GM19468 (cell line): ENCODE results near the gene COL1A2.
A peak's percentile ranks its signal among the peaks of the same experiment; 100 is the strongest.

Source experiments
- ATAC-seq: cut with Tn5 transposase; IDR thresholded peaks from one replicate; pipeline ENCODE4 v1.9.1; 2021; ENCODE audit warnings: mild to moderate bottlenecking, moderate library complexity, moderate number of reproducible peaks; ENCODE audit not compliant: unreplicated experiment; ENCODE audit errors: extremely low read depth

COL1A2 gene

DNA sequence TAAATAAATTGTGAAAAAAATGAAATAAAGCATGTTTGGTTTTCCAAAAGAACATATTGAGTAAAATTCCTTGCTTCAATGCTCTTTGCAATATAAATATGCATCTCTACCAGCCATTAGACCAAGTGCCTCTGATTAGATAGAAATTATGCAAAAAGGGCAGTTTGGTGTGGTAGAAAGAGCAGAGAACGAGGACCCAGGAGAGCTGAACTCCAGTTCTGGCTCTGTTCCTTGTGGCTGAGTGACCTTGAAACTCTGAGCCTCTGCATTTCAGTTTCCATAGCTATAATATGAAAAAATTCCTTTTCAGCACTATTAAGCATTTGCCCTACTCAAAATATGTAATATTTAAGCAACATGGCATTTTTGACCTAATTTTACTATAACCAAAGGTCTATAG lies 36.5 kb downstream of the COL1A2 start:
- ATAC-seq, result no peak

DNA sequence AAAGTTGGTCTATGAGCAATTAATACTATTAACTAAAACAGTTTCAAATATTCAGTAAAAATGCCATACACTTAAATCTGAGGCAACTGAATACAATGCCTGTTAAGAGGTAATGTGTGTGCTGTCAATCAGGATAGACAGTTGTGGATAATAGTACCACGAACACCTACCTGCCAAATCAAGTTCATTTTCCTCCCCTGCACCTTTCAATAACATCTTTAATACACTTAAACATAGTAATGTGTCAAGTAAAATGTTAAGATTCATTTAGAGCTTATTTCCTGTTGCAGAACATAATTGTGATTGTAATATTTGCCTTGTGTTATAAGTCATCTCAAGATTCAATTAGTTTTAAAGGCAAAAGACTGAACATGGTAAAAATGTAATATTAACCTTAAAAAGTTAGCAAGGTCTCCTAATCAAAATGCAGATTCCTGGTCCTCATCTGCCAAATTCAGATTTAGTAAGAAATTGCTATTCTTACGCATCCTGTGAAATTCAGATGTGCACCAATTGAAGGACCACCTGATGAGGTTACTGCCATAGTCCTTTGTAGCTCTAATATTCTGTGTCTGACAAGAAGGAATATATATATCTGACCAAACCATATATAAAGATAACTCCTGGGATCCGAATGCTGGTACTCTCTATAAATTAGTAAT lies 37.1 kb downstream of the COL1A2 start:
- ATAC-seq, result no peak

DNA sequence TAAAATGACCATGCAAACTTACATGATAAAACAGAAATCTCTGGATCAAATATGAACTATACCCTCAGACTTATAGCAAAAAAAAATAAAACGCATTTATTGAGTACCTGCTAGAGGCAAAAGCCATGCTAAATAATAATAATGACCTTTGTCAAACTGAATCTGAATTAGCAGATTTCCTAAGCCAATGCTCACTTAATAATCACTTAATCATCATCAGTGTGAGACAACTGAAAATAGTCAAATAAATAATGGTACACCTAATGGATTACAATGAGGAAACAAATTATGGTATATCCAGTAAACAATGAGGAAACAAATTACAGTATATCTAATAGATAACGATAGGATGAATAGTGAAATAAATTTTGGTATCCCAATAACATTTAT lies 37.6 kb downstream of the COL1A2 start:
- no peak for ATAC-seq

DNA sequence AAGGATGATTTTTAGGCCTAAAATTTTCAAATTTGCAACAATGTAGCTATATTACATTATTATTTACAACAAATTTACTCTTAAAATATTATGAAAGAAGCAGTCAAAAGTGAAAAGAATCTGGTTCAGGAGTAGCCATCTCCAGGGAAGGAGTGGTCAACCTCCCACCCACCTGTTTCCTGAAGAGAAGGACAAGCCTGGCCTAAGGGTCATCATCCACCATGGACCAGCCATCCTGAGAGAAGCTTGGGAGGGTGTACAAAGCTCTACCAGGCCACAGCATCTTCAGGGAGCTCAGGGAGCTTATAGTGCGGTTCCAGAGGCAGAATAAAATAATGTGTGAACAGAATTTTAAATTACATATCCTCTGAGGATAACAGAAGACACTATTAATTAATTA lies 38.1 kb downstream of the COL1A2 start:
- no peak for ATAC-seq

DNA sequence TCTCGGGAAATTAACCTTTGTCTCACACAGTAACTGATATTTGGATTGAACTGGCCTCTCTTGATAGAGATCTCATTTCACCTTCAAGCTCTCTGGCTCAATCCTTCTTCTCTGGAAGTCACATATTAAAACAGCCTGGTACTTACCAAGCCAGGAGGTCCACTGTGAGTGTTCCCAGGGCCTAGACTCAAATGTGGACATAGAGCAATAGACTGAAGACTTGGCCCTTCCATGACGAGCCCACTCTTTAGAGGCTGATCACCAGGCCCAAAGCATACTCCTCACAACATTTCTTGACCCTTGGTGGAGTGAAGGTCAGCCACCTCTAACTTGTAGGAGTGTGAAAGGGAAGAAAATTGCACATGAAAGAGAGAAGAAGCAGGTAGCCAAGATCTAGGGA lies 38.5 kb downstream of the COL1A2 start:
- no peak for ATAC-seq

DNA sequence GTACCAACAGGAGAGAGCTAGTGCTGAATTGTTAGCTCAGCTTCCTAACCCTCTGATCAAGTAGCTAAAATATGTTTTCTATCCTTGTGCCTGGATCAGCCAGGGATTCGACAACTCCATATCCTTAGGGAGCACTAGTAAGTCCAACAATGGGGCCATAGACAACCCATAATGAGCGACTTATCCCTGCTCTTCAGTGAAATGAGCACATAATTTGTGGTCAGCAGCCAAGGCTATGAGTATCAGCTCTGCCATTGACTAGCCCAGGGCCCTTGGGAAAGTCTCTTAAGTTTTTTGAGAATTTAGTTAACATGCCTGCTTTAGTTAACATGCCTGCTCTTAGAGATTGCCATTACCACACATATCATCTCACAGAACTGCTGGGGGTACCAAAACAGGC lies 39.3 kb downstream of the COL1A2 start:
- ATAC-seq, result no peak

DNA sequence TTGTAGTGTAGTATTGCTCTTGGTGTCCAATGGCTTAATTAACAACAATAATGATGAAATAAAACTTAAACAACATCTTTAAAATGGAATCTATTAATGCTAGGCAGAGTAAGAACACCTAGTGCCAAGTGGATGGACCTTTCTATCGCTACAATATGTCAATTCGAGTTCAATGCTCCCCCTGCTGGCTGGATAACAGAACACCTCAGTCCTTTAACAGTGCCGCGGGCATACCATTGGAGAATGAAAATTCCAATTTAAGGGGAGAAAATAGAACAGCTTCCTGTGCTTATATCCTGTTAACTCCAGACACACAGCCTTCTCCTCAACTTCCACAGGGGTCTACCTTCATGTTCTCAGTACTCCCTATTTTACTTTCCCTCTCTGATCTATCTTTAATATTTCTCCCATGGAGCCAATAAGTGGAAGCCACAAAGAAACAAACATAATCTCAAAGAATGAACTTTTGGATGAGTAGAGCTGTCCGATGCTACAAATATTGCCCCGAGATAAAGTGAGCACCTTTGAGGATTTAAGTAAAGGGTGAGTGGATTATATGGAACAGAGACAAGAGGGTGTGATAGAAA lies 41.4 kb downstream of the COL1A2 start:
- peak; percentile 84 for ATAC-seq

DNA sequence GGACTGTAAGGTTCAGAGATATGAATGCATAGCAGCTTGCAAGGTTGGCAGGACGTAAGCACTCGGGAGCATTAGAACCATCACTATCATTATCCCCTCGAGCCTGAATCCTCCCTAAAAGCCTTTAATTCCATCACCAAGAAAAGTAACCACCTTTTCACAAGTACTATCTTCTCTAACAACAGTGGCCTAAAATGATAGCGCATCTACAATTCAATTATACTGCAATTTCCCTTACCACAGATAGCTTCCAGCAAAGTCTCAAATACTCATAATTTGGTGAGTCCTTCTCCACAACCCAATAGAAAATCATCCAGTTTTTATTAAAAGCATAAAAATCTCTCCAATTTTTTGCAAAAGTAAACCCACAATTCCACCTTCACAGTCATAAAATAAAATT lies 42.0 kb downstream of the COL1A2 start:
- no peak for ATAC-seq

DNA sequence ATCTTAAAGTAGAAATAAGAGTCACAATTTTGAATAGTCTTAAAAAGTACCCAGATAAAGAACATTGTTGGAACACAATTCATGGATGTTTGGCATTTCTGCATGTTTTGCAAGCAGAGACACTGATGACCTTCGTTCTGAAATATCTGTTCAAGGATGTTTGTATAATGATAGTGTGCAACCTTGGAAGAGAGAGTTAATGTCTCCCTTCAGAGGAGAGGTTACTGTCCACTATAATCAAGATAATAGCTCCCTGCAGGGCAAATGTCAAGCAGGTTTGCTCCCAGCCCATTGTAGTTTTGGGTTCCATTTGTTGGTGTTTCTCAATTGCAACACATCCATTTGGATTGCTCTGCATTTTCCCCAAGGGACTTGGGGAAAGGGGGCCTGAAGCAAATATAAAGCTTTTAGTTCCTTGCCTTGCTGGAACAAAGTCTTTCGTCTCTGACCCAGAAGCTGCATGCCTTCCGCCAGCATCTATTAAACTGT lies 45.2 kb downstream of the COL1A2 start:
- ATAC-seq, result no peak

DNA sequence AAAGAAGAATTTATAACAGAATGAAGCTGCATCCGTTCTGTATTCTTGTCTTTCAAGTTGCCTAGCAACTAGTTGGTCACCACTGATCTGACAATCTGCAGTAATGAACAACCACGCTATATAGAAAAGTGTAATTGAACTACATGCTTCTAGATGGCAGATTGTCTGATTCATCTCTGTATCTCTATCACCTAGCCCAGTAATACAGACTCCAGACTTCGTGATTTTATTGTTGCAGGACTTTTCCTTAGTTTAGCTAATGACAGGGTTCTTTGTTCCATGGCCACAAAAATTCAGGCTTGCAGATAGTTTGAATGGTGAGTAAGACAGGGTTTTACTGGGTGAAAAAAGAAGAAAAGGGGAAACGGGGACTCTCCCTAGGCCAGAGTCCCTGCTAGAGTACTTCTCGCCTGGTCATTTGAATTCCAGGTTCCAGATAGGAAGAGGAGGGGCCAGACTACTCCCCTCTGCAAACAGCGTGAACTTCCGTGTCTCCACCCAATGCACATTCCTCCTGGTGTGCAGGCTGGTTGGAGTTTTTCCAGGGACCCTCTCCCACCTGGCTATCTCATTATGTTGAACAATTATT lies 45.9 kb downstream of the COL1A2 start:
- ATAC-seq, result no peak

DNA sequence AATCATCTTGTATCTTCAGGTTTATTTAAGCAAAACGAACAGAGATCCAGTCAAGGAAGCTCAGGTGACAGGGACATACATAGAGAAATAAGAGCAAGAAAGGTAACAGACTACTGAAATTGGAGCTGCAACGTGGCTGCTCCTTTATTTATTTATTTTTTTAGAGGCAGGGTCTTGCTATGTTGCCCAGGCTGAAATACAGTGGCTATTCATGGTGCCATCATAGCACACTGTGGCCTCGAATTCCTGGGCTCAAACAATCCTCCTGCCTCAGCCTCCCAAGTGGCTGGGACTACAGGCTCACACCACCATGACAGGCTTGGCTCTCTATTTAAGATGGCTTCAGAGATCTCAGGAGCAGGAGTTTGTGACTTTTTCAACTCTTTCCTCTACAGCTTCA lies 46.4 kb downstream of the COL1A2 start:
- ATAC-seq, result no peak

DNA sequence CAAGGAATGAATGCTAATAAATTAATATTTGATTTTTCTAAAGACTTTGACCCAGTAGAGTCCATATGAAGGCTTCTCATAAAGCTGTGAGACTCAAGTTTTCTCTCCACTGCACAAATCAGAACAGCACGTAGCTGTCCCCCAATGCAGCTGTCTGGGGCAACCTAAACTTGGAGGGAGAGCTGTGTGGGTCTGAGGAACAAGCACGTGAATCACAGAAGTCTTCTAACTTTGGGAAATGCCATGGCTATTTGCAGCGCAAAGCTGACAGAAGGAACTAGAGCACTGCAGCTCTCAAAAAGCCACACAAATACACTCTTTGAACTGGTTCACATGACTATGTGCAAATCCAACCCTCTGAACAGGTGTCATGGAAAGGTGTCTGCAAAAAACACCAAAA lies 47.9 kb downstream of the COL1A2 start:
- ATAC-seq, result no peak

DNA sequence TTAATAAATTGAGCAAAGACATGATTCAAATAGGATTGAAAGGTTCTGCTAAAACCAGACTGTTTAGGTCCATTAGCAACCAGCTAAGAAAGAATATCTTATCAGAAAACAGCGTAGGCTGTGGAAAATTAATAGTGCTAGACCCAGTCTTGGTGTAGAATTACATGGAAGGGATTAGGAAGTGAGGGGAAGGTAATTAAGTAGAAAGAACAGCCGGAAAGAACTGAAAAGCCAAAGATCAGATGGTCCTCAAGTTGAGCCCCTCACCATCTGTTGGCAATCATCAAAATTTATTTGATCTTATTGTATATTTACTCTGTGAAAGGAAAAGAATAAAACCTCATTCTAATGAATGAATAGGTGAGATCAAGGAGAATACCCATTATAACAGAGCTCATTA lies 50.1 kb downstream of the COL1A2 start:
- no peak for ATAC-seq

DNA sequence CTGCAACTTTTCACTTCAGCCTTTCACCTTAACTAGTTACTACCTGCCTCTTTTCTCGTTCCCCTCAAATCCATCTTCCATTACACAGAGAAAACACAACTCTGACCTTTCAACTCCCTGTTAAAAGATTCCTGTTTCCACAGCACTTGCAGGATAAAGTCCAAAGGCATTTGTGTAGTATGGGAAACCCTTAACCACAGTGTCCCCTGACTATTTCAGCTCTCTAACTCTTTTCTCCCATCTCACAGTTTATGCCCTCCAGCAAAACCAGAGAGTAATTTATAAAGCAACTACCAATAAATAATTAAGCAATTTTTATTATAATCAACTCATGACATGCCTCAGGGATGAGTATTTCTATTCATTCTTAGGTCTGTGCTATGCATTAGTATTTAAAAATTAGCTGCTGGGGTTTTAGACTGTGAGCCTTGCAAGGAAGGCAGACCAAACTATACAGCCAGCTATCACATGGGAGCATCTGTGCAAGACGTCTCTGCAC lies 51.0 kb downstream of the COL1A2 start:
- no peak for ATAC-seq

DNA sequence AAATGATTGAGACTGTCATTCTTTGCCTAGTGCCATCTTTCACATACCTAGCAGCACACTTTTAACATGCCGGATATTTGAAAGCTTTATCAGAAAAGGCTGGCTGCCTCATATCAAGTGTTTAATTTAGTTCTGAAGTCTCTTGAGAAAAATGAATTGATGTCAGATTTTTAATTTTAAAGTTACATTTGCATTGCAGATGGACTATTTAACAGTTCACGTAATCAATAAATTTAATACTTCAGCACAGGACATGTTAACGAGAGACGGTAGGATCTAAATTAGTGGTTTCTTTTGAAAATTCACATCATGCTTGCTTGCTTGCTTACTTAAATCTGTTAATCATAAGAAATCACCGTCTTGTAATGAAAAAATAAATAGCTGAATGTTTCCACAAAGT lies 51.6 kb downstream of the COL1A2 start:
- no peak for ATAC-seq

DNA sequence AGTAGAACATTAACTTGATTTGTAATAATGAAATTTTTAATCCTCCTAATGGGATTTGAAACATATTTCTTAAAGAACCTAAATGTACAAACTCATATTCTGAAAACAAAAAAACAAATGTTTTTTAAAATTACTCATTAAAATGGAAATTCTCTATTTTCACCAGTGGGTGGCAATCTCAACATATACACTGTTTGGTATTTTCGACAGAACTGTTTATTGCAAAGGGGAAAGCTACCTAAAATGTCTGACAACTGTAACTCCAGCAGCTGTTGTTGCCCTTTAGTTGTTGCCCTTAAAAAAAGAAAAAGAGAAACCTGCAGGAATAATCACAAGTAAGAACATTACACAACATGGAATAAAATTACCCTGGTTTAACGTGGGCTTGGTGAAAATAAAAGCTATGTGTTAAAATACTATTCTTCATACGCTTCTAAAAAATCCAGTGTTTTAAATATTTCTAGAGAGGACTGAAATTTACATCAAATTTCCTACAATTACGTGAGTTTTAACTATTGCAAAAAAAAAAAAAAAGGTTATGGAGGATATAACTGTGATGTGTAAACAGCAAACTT lies 54.5 kb downstream of the COL1A2 start:
- no peak for ATAC-seq

DNA sequence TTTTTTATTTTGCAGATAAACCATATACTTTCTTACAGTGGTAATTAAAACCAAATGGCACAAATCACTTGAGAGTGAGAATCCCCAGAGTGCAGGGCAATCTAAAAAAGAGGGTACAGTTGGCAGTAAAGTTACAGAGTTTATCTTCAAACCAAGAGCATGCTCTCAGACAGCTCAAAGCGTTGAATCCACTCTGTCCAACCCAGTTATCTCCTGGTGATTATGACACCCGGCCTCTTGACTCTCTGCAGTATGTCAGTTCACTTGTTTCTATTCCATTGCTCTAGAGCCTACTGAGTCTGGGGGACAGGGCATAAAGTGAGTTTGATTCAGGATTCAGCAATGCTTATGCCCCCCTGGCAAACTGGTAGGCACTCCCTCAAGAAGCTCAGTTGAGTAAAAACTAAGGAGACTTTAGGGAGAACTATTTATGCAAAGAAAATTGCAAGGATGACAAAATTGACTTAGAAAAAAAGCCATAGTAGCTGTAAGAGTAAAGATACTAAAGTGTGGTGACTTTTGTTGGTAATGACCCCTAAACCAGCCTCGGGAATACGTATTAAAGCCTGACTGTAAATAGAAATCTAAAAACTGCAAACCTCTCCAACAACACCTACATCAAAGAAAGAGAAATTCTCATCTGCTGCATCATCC lies 55.5 kb downstream of the COL1A2 start:
- no peak for ATAC-seq

DNA sequence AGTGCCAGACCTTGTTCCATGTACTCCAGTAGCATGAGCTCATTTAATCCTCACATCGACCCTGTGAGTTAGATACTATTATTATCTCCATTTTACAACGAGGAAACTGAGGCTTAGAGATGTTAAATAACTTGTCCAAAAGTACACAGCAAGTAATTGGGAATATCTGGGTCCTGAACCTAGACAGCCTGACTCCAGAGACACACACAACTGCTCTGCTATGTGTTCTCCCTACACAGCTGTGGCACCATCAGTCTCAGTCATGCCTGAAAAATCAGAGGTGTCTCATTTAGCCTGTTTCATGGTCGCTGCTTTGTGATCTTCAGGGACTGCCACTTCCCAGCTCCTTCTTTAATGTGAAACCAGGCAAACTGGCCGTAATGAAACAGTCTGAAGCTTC lies 56.5 kb downstream of the COL1A2 start:
- no peak for ATAC-seq

DNA sequence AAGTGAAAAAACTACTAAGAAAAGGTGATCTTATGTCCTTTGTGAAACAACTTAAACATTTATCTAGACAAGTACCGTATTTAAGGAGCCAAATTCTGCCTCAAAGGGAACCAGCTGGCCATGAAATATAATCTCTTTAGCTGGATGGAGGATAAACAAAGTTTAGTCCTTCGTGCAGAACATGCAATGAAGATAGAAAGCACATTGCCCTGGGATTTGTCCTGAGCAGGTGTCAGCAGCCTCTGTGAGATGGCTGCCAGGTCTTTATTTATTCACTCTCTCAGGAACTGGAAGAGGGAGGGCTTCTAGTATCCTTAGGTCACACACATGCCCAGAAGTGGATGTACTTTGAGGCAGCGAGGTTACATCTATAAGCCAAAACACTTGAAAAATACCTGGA lies 57.5 kb downstream of the COL1A2 start:
- ATAC-seq, result no peak

DNA sequence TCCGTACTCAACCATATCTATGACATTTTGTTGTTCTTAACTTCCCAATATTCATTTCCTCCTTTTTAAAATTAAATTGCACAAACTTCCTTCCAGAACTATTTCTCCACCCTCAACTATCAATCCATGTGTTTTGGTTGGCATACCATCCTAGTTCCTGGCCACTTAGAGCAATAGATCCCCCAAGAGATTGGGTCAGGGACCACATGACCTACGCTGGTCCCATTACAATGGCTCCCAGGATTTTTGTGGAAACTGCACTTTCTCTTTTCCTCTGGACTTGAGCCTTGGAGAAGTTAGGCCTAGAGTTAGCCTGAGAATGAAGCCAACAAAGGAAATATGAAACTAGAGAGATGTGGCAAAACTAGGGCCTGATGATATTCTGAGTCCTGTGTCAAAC lies 59.2 kb downstream of the COL1A2 start:
- no peak for ATAC-seq

DNA sequence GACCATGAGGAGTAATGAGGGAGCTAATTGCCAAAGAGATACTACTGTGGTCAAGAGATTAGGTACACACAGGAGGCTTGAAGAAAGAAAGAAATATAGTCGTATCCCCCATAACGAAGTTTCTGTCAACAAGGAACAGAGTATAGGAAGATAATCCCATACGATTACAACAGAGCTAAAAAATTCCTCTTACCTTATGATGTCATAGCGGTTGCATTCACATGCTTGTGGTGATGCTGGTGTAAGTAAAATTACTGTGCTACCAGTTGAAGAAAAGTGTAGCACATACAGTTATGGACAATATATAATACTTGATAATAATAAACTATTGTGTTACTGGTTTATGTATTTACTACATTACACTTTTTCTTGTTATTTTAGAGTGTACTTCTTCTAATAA lies 63.3 kb downstream of the COL1A2 start:
- ATAC-seq, result no peak
